HEK293 (cell line): ENCODE results near the gene VSIG10L.

ENCODE experiments used
- AEBP2 ChIP-seq: fragments of 450-650 bp; formaldehyde crosslinking; IDR thresholded peaks from 2 replicates; pipeline ENCODE4 v1.5.1; 2016; ENCODE audit warnings: missing biosample characterization, missing genetic modification characterization, borderline replicate concordance
- CTCF ChIP-seq: fragments of 450-650 bp; formaldehyde crosslinking; IDR thresholded peaks from 2 replicates; pipeline ENCODE4 v1.5.1; 2016; ENCODE audit warnings: missing biosample characterization, missing genetic modification characterization
- KLF10 ChIP-seq: fragments of 450-650 bp; IDR thresholded peaks from 2 replicates; pipeline ENCODE4 v1.5.1; 2018; ENCODE audit warnings: missing biosample characterization, mild to moderate bottlenecking, missing genetic modification characterization
- PATZ1 ChIP-seq: fragments of 450-650 bp; formaldehyde crosslinking; IDR thresholded peaks from 2 replicates; pipeline ENCODE4 v1.5.1; 2016; ENCODE audit warnings: missing biosample characterization, missing genetic modification characterization
- REST ChIP-seq: fragments of 450-650 bp; formaldehyde crosslinking; IDR thresholded peaks from 2 replicates; pipeline ENCODE4 v1.5.1; 2016; ENCODE audit warnings: missing biosample characterization, missing genetic modification characterization
- ZBTB11 ChIP-seq: fragments of 450-650 bp; formaldehyde crosslinking; conservative IDR thresholded peaks from 2 replicates; pipeline ENCODE4 v1.5.1; 2016; ENCODE audit warnings: low read depth, missing biosample characterization, missing genetic modification characterization
- ZBTB8A ChIP-seq: fragments of 450-650 bp; formaldehyde crosslinking; IDR thresholded peaks from 2 replicates; pipeline ENCODE4 v1.5.1; 2016; ENCODE audit warnings: missing biosample characterization, missing genetic modification characterization
- ZEB2 ChIP-seq: fragments of 450-650 bp; formaldehyde crosslinking; IDR thresholded peaks from 2 replicates; pipeline ENCODE4 v1.5.1; 2016; ENCODE audit warnings: missing biosample characterization, missing genetic modification characterization
- ZNF169 ChIP-seq: fragments of 450-650 bp; formaldehyde crosslinking; IDR thresholded peaks from 2 replicates; pipeline ENCODE4 v1.5.1; 2016; ENCODE audit warnings: missing biosample characterization, missing genetic modification characterization
- ZNF274 ChIP-seq, 2 experiments: fragments of 200-500 bp in 1 of 2; fragments of 450-650 bp in 1 of 2; sonication (Bioruptor generic) in 1 of 2; formaldehyde crosslinking in 1 of 2; IDR thresholded peaks; 2 replicates each; pipeline versions ENCODE4 v1.5.1 to v1.6.1; 2014 to 2016; ENCODE audit warnings: borderline replicate concordance in 1 of 2, inconsistent platforms in 1 of 2, low read length in 1 of 2, missing biosample characterization in 1 of 2, missing genetic modification characterization in 1 of 2
- ZNF324 ChIP-seq: fragments of 450-650 bp; formaldehyde crosslinking; IDR thresholded peaks from 2 replicates; pipeline ENCODE4 v1.5.1; 2016; ENCODE audit warnings: missing biosample characterization, missing genetic modification characterization

- TF ChIP-seq CTCF (tag by site-specific recombination) (no peak), ZBTB8A (tag by site-specific recombination) (no peak), ZNF169 (tag by site-specific recombination) (no peak), ZBTB11 (tag by site-specific recombination) (no peak), ZNF324 (tag by site-specific recombination) (no peak), ZNF274 (IDR thresholded peaks at IDR 0.05; ENCODE audit: low read length) (no peak), ZNF274 (tag by site-specific recombination; IDR thresholded peaks at IDR 0.05; ENCODE audit: borderline replicate concordance) (no peak), AEBP2 (no peak), REST (tag by site-specific recombination) (peak; percentile 90), ZEB2 (tag by site-specific recombination) (no peak), KLF10 (no peak), PATZ1 (tag by site-specific recombination) (no peak)
Observed at GRCh38 chr19:51318687-51319648, 23.0 kb downstream of the VSIG10L start.
